Measurements from ENCODE around the gene LRP3. TPM values are rescaled to one million over a fixed set of nuclear protein-coding genes. Genes with fewer than 3 reads are reported as not detected.
"Not testable (repeated sequence)": the region's sequence is repeated elsewhere in the genome, so short reads cannot be mapped to it uniquely, and the experiment has no call there.

Gene LRP3
- total RNA-seq, 4 donors from 2014 or later: 5.5 to 17.2 (median 8.9) TPM

DNA sequence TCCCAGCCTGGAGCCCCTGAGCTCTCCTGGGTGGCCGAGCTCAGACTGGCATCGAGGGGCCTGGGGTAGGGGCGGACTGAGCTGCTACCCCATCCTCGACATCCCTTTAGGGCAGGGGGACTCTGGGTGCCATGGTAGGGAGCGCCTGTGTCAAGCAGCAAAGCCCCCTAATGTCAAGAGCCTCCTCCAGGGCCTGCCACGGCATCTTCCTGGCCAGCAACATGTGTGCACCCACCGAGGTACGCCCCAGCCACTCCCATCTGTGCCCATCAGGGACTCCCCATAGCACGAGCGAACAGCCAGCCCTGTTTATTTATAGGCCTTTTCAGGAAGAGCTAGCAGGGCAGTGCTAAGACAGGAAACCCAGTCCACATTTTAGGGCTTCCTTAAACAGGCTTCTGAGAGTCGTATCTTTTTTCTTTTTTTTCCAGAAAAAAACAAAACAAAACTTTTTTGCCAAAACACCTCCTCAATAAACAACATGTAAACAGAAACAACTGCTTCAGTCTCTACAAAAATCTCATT, 14.3 kb downstream of the LRP3 start:
- TF ChIP-seq, protein P1, sequence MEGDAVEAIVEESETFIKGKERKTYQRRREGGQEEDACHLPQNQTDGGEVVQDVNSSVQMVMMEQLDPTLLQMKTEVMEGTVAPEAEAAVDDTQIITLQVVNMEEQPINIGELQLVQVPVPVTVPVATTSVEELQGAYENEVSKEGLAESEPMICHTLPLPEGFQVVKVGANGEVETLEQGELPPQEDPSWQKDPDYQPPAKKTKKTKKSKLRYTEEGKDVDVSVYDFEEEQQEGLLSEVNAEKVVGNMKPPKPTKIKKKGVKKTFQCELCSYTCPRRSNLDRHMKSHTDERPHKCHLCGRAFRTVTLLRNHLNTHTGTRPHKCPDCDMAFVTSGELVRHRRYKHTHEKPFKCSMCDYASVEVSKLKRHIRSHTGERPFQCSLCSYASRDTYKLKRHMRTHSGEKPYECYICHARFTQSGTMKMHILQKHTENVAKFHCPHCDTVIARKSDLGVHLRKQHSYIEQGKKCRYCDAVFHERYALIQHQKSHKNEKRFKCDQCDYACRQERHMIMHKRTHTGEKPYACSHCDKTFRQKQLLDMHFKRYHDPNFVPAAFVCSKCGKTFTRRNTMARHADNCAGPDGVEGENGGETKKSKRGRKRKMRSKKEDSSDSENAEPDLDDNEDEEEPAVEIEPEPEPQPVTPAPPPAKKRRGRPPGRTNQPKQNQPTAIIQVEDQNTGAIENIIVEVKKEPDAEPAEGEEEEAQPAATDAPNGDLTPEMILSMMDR (IDR thresholded peaks at IDR 0.05): no peak
- no peak for TF ChIP-seq POLR2A (IDR thresholded peaks at IDR 0.05)
- Histone ChIP-seq H3K27me3 (no peaks in the 10 kb centered on the region), H3K9me3 (no peaks in the 10 kb centered on the region), H3K4me1 (no peaks in the 10 kb centered on the region), H3K36me3 (peaks cover 0 to 38% (median 0%) of the 10 kb centered on the region in 3 donors), H3K27ac (no peak overlapping the region), H3K4me3 (no peak overlapping the region)
- WGBS, 2 donors: 37 to 68% methylated on average over 3 to 8 of the region's 11 CpGs
- intact Hi-C loops (cut with DNase I): no loop called here
- no peak for DNase-seq

DNA sequence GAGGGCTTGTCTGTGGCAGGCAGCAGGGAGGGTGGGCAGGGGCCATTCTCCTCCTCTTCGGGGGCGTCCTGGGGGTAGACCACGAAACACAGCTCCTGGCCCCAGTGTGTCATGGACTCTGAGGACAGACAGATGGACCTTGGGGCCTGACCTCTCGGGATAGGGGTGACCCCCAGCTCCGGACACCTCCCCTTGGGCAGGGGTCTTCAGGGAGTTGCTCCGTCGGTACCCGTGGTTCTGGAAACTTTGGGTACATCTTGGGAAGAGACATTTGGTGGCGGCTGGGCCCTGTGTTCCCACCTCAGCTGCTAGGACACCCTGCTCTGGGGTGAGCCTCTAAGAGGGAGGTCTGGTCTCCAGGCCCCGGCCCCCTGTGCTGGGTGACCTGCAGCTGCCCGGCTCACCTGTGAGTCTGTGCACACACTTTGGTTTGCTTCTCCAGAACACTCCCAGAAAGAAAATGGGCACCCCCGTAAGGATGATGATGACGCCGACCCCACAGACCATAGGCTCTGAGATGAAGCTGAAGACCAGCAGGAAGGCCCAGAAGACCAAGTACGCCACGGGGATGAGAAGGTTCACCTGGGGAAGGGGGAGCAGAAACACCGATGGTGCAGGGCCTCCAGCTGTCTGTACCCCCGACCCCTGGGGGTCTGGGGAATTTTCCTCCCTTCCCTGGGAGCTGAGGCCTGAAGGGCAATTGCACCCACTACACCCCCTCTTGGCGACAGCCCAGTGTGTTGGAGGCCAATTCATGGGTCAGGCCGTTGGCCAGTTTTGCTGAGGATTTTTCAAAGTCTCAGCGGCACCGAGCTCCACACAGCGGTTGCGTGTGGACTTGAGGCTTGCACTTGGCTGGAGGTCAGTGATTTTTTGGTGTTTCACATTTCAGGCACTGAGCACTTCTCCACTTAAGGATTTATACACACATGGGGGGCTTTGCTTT, 15.0 kb downstream of the LRP3 start:
- H3K9me3 ChIP-seq: no peaks in the 10 kb centered on the region
- H3K4me3 ChIP-seq: no peak overlapping the region
- no peak for DNase-seq
- intact Hi-C loops (cut with DNase I): no loop called here
- peaks cover 0 to 33% (median 0%) of the 10 kb centered on the region in 3 donors for H3K36me3 ChIP-seq
- no peaks in the 10 kb centered on the region for H3K4me1 ChIP-seq
- TF ChIP-seq, protein P1 (IDR thresholded peaks at IDR 0.05): no peak
- no peak for TF ChIP-seq POLR2A (IDR thresholded peaks at IDR 0.05)
- H3K27me3 ChIP-seq: no peaks in the 10 kb centered on the region
- no peak overlapping the region for H3K27ac ChIP-seq
- WGBS, 2 donors: 79 to 81% methylated on average over 8 to 13 of the region's 24 CpGs

DNA sequence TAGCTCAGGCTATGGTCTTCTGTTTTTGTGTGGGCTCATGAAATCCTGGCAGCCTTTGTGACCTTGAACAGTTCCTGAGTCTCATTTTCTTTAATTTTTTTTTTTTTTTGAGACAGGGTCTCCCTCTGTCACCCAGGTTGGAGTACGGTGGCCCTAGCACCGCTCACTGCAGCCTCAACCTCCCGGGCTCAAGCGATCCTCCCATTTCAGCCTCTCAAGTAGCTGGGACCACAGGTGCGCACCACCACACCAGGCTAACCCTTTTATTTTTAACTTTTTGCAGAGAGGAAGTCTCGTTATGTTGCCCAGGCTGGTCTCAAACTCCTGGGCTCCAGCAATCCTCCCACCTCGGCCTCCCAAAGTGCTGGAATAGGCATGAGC, 15.7 kb downstream of the LRP3 start:
- DNase-seq; H3K27me3 ChIP-seq; intact Hi-C loops (cut with DNase I); H3K4me3 ChIP-seq; H3K4me1 ChIP-seq; H3K27ac ChIP-seq; H3K9me3 ChIP-seq: not testable (repeated sequence)
- peaks cover 0 to 28% (median 0%) of the 10 kb centered on the region in 3 donors for H3K36me3 ChIP-seq
- WGBS, 2 donors: 82 to 94% methylated on average over 2 to 7 of the region's 7 CpGs

DNA sequence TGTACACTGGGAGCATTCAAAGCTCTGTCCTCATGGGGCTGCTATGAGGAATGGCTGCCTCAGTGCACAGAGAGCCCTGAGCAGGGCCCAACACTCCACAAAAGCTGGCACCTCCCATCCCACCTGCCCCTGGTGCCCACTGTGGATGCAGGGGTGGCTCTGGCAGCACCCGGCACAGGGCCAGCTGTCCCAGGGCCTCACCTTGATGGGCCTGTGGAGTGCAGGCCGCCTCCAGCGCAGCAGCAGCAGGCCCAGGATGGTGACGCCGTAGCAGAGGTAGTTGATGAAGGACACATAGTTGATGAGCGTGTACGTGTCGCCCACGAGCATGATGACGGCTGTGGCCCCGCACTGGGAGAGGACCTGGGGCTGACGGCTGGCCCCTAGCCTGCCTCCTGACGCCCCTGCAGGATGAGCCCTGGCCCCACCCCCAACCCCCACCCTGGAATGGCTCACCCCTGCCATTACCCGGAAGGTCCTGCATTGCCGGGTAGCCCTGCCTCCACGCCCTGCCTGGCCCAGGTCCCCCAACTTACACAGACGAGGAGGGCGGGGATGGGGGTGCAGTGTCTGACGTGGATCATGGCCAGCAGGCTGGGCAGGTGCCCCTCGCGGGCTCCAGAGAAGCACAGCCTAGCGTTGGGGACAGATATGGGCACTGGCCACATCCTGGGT, 16.3 kb downstream of the LRP3 start:
- TF ChIP-seq, protein P1 (IDR thresholded peaks at IDR 0.05): no peak
- TF ChIP-seq POLR2A (IDR thresholded peaks at IDR 0.05): no peak
- H3K9me3 ChIP-seq: no peaks in the 10 kb centered on the region
- no peaks in the 10 kb centered on the region for H3K4me1 ChIP-seq
- peaks cover 0 to 22% (median 0%) of the 10 kb centered on the region in 3 donors for H3K36me3 ChIP-seq
- intact Hi-C loops (cut with DNase I): no loop called here
- no peak for DNase-seq
- H3K4me3 ChIP-seq: no peak overlapping the region
- 73% methylated on average over 3 of the region's 22 CpGs; no CpG with 5 or more reads in 1 of the 2 donors for WGBS, 2 donors
- H3K27ac ChIP-seq: no peak overlapping the region
- H3K27me3 ChIP-seq: no peaks in the 10 kb centered on the region

DNA sequence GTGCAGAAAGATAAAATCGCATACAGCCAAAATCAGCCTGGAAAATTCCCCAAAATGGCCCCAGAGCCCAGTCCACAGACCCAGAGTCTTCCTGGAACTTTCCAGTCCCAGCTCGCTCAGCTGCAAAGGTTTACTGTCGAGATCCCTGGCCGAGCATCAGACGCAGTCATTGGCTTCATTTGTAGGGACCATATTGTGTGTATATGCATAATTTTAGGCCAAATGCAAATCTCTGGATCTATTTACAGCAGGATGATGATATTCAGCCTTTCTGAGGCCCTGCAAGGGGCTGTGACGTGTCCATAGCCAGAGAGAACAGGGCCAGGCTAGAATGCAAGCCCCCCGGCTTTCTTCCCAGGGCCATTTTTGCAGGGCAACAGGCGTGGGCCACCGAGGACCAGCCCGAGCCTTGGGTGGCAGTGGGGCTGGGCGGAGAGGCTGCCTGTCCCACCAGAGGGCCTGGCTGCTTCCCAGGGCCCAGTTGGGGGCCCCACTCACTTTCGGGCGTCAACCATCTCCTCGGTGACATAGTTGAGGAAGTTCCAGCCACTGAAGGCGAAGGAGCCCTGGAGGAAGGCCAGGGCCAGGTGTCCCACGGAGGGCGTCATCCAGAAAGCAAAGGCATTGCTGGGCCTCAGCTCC, 17.8 kb downstream of the LRP3 start:
- intact Hi-C loops (cut with DNase I): no loop called here
- WGBS, 2 donors: 57 to 60% methylated on average over 7 to 14 of the region's 17 CpGs
- Histone ChIP-seq H3K27ac (no peak overlapping the region), H3K27me3 (no peaks in the 10 kb centered on the region), H3K4me3 (no peak overlapping the region), H3K4me1 (no peaks in the 10 kb centered on the region), H3K9me3 (no peaks in the 10 kb centered on the region), H3K36me3 (peaks cover 0 to 7% (median 0%) of the 10 kb centered on the region in 3 donors)
- no peak for DNase-seq
- TF ChIP-seq POLR2A (IDR thresholded peaks at IDR 0.05): no peak
- TF ChIP-seq, protein P1 (IDR thresholded peaks at IDR 0.05): no peak
